Lung (tissue), 12 donors: ENCODE measurements around the gene ENDOV. TPM values are rescaled to one million over a fixed set of nuclear protein-coding genes. Genes with fewer than 3 reads are reported as not detected.

Experiments
- ATAC-seq: fragments of 200-7000 bp; cut with Tn5 transposase; one replicate; pipeline ENCODE4 v1.9.1; 2020; ENCODE audit warnings: moderate number of reproducible peaks; ENCODE audit not compliant: insufficient read depth, low FRiP score
- DNase-seq, 3 donors: peaks; one replicate each; pipeline ENCODE4 v3.0.0-alpha.2; 2013 to 2017
- H3K27ac ChIP-seq, 2 donors: one replicate each; pipeline ENCODE4 v1.5.1; 2013; ENCODE audit warnings: mild to moderate bottlenecking in 2 of 2, moderate library complexity in 2 of 2, control low read depth in 1 of 2, inconsistent platforms in 1 of 2, low read depth in 1 of 2, low read length in 1 of 2
- H3K27me3 ChIP-seq, 3 donors: one replicate each; pipeline ENCODE4 v1.5.1; 2013; ENCODE audit warnings: low read length in 2 of 3; ENCODE audit not compliant: control insufficient read depth in 3 of 3, insufficient read depth in 3 of 3
- H3K36me3 ChIP-seq, 4 donors: one replicate each; pipeline ENCODE4 v1.5.1; 2013; ENCODE audit warnings: low read length in 4 of 4, mild to moderate bottlenecking in 1 of 4, moderate library complexity in 1 of 4; ENCODE audit not compliant: control insufficient read depth in 4 of 4, insufficient read depth in 4 of 4
- H3K4me1 ChIP-seq, 5 donors: one replicate each; pipeline ENCODE4 v1.5.1; 2013; ENCODE audit warnings: low read length in 5 of 5, mild to moderate bottlenecking in 2 of 5, moderate library complexity in 1 of 5; ENCODE audit not compliant: control insufficient read depth in 5 of 5, insufficient read depth in 5 of 5
- H3K4me3 ChIP-seq: one replicate; pipeline ENCODE4 v1.5.1; 2013; ENCODE audit warnings: mild to moderate bottlenecking, control low read depth, moderate library complexity
- H3K9ac ChIP-seq, 2 donors: one replicate each; pipeline ENCODE4 v1.5.1; 2013; ENCODE audit warnings: low read length in 2 of 2, control low read depth in 1 of 2; ENCODE audit not compliant: insufficient read depth in 1 of 2
- H3K9me3 ChIP-seq, 4 donors: one replicate each; pipeline ENCODE4 v1.5.1; 2013; ENCODE audit warnings: low read length in 3 of 4, mild to moderate bottlenecking in 1 of 4, moderate library complexity in 1 of 4; ENCODE audit not compliant: control insufficient read depth in 4 of 4, insufficient read depth in 3 of 4
- WGBS, 2 donors: extraction: QIAGEN DNeasy Blood & Tissue Kit; methylation state at CpG; one replicate each; pipeline ENCODE4 v1.1.7; 2013; 5-methylcytosine and 5-hydroxymethylcytosine counted together
- polyA plus RNA-seq, 2 donors: library from polyadenylated mRNA; stranded (reverse); fragments of 200-250 nt; gene quantifications; one replicate each; pipeline ENCODE4 v1.2.1, GENCODE V29; 2013
- total RNA-seq, 2 donors: library from RNA; depleted of rRNA in 1 of 2; stranded (reverse); fragments of >200 nt in 1 of 2; gene quantifications; one replicate each; pipeline ENCODE4 v1.2.1, GENCODE V29; 2014 to 2021
- TF ChIP-seq, protein P1 (sequence below): IDR thresholded peaks from 2 replicates; pipeline ENCODE4 v1.5.1; 2012; ENCODE audit warnings: mild to moderate bottlenecking; ENCODE audit errors: control extremely low read depth, extremely low read depth
- donor health status: control.
- donor health status: control.
- donor health status: Bipolar disorder and iron deficiency.
- donor health status: healthy.
- donor health status: DM: yes; HTN: yes; CAD: no.

Gene ENDOV
- total and polyA plus RNA-seq, 4 donors = 11.8 to 28.8 (median 22.4) TPM

DNA sequence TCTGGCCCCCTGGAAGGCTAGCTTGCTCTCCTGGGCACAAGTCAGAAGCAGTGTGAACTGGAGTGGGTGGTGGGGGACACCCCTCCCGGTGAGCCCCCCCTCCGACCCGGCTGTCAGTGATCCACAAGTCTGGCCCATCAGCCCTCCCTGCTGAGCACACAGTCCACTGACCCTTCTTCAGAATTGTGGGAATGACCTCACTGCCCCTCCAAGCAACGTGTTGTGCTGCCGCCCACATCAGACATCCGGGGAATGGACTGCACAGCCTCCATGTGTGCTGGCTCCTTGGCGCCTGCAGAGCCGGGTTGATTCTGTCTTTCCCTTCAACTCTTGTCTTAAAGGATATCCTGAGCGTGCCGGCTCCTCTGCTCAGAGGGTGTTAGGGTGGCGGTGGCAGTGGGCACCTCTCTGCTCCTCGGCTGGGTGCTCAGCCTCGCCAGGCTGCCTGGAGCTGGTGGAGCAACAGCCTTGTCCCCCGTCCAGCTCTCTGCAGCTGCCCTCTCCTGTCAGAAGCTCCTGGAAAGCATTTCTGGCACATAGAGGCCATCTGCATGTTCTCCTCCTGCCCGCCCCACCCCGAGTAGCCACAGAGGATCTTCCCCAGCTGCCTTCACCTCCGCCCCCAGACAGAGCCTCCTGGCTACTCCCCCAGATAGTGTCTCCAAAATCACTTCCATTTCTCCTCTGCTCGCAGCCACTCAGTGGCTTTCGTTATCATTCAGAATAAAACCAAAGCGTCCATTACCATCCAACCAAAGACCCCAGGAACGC is 41.7 kb downstream of the ENDOV start:
- no peak overlapping the region for H3K27ac ChIP-seq
- no peaks in the 10 kb centered on the region for H3K36me3 ChIP-seq
- DNase-seq (peak in 2 of 3 donors; percentile 26 to 41), ATAC-seq (no peak)
- H3K4me1 ChIP-seq = peaks cover 0 to 26% (median 8%) of the 10 kb centered on the region in 5 donors
- H3K9ac ChIP-seq = peak overlapping the region in 1 of 2 donors; percentile 28
- peaks cover 0 to 17% (median 0%) of the 10 kb centered on the region in 3 donors for H3K27me3 ChIP-seq
- WGBS, 2 donors = 68 to 75% methylated on average over 21 of the region's 21 CpGs
- no peaks in the 10 kb centered on the region for H3K9me3 ChIP-seq
- no peak overlapping the region for H3K4me3 ChIP-seq
- TF ChIP-seq, protein P1, sequence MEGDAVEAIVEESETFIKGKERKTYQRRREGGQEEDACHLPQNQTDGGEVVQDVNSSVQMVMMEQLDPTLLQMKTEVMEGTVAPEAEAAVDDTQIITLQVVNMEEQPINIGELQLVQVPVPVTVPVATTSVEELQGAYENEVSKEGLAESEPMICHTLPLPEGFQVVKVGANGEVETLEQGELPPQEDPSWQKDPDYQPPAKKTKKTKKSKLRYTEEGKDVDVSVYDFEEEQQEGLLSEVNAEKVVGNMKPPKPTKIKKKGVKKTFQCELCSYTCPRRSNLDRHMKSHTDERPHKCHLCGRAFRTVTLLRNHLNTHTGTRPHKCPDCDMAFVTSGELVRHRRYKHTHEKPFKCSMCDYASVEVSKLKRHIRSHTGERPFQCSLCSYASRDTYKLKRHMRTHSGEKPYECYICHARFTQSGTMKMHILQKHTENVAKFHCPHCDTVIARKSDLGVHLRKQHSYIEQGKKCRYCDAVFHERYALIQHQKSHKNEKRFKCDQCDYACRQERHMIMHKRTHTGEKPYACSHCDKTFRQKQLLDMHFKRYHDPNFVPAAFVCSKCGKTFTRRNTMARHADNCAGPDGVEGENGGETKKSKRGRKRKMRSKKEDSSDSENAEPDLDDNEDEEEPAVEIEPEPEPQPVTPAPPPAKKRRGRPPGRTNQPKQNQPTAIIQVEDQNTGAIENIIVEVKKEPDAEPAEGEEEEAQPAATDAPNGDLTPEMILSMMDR = no peak

DNA sequence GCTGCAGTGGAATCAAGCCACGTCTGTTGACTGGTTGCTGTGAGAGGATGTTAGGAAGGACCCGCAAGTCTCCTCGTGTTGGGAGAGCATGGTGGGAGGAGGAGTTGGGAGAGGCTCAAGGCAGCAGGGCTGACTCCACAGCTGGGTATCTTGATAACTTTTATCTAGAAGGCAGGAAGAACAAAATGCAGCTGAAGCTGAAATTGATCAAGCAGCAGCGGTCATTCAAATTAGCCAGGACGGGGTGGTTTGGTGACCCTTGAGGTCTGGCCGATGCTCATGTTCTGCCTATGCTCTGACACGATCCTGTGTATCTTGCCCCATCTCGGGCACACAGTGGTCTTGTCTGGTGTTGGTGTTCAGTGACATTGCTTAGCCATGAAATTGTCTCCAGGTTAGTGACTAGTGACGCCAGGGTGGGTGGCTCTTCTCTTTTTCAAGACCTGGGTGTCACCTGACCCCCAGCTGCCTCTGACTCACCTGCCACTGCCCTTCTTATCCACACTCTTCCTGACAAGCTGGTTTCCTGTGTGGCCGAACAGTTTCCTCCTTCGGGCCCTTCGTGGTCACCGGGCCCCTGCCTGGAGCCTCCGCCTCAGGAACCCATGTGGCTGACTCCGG is 42.4 kb downstream of the ENDOV start:
- Histone ChIP-seq H3K36me3 (no peaks in the 10 kb centered on the region), H3K9me3 (no peaks in the 10 kb centered on the region), H3K4me3 (no peak overlapping the region), H3K9ac (peak overlapping the region in 1 of 2 donors; percentile 28), H3K27ac (no peak overlapping the region), H3K27me3 (peaks cover 0 to 23% (median 0%) of the 10 kb centered on the region in 3 donors), H3K4me1 (peaks cover 0 to 26% (median 8%) of the 10 kb centered on the region in 5 donors)
- DNase-seq (no peak), ATAC-seq (no peak)
- WGBS, 2 donors = 48 to 62% methylated on average over 15 of the region's 15 CpGs
- TF ChIP-seq, protein P1 = no peak

DNA sequence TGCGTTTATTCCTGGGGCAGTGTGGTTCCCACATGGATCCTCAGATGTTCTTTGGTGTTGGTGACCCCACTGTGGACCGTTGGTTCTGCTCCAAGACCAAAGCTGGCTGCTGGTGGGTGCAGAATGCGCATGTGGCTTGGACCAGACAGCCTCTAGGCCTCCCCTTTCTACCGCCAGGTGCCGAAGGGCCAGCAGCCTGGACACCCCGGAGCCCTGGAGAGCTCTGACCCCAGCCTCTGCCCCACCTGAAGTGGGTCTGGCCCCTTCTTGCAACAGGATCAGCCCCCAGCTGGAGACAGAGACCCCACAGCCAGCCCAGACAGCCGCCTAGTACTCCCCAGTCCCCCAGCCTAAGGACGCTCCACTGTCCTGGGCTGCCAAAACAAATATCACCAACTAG is 43.0 kb downstream of the ENDOV start:
- H3K4me1 ChIP-seq = peaks cover 0 to 26% (median 8%) of the 10 kb centered on the region in 5 donors
- H3K9ac ChIP-seq = no peak overlapping the region
- ATAC-seq (no peak), DNase-seq (no peak)
- H3K27ac ChIP-seq = no peak overlapping the region
- WGBS, 2 donors = 88 to 89% methylated on average over 8 of the region's 8 CpGs
- no peak overlapping the region for H3K4me3 ChIP-seq
- H3K36me3 ChIP-seq = no peaks in the 10 kb centered on the region
- H3K9me3 ChIP-seq = no peaks in the 10 kb centered on the region
- TF ChIP-seq, protein P1 = no peak
- peaks cover 0 to 23% (median 0%) of the 10 kb centered on the region in 3 donors for H3K27me3 ChIP-seq
